Endothelial cell of umbilical vein (primary cell): ENCODE measurements around the gene SRGAP3.

Experiments used
- CTCF ChIP-seq, 2 donors: IDR thresholded peaks; 1 replicate in 1 of 2; 2 replicates in 1 of 2; pipeline ENCODE4 v1.5.1; 2011; ENCODE audit warnings: low read length in 2 of 2, mild to moderate bottlenecking in 2 of 2, moderate library complexity in 2 of 2, control low read depth in 1 of 2, inconsistent platforms in 1 of 2, low read depth in 1 of 2; ENCODE audit not compliant: insufficient read depth in 1 of 2; ENCODE audit errors: extremely low read depth in 1 of 2
- EZH2 ChIP-seq: IDR thresholded peaks from 2 replicates; pipeline ENCODE4 v1.6.1; 2012; ENCODE audit warnings: borderline replicate concordance, low read depth, mild to moderate bottlenecking, moderate library complexity, low read length, inconsistent platforms; ENCODE audit not compliant: severe bottlenecking
- FOS ChIP-seq: IDR thresholded peaks from 2 replicates; pipeline ENCODE4 v1.6.1; 2011; ENCODE audit warnings: mild to moderate bottlenecking, low read length, moderate library complexity, borderline replicate concordance; ENCODE audit not compliant: insufficient read depth
- GATA2 ChIP-seq: IDR thresholded peaks from 2 replicates; pipeline ENCODE4 v1.7.0; 2011; ENCODE audit warnings: low read depth, mild to moderate bottlenecking, moderate library complexity, mixed read lengths, low read length; ENCODE audit not compliant: insufficient read length, insufficient read depth
- JUN ChIP-seq: IDR thresholded peaks from 2 replicates; pipeline ENCODE4 v1.6.1; 2011; ENCODE audit warnings: borderline replicate concordance, low read depth; ENCODE audit not compliant: insufficient read length, insufficient read depth
- POLR2A ChIP-seq: IDR thresholded peaks from 2 replicates; pipeline ENCODE4 v1.6.1; 2012; ENCODE audit warnings: low read depth, mild to moderate bottlenecking, control low read depth, low read length
- POLR2AphosphoS5 ChIP-seq: IDR thresholded peaks from 2 replicates; pipeline ENCODE4 v1.6.1; 2012; ENCODE audit warnings: low read depth, mild to moderate bottlenecking, control low read depth, low read length, moderate library complexity; ENCODE audit not compliant: insufficient read depth

- TF ChIP-seq CTCF (IDR thresholded peaks at IDR 0.05; ENCODE audit: extremely low read depth in 1 of 2, insufficient read depth in 1 of 2, low read depth in 1 of 2, low read length in 2 of 2) (no peak), JUN (no peak), POLR2A (no peak), POLR2AphosphoS5 (no peak), EZH2 (no peak), GATA2 (no peak), FOS (no peak)
Observed at GRCh38 chr3:9151240-9151639, 98.2 kb downstream of the SRGAP3 start.
